Lower leg skin (tissue), 4 donors: ENCODE results near the gene ANKRD13B. TPM values are rescaled to one million over a fixed set of nuclear protein-coding genes. Genes with fewer than 3 reads are reported as not detected.
A peak's percentile ranks its signal among the peaks of the same experiment; 100 is the strongest.

ENCODE experiments used
- DNase-seq, 2 donors: peaks; one replicate each; pipeline ENCODE4 v3.0.0-alpha.2; 2019; ENCODE audit warnings: low spot score in 2 of 2
- H3K4me3 ChIP-seq: fragments of 200-600 bp; sonication (generic); 2 replicates; pipeline ENCODE4 v1.5.1; 2017; ENCODE audit warnings: mild to moderate bottlenecking, low read depth; ENCODE audit not compliant: poor library complexity, severe bottlenecking
- POLR2A ChIP-seq, 2 donors: fragments of 450-650 bp; IDR thresholded peaks; one replicate each; pipeline ENCODE4 v1.6.1; 2016 to 2017; ENCODE audit warnings: antibody characterized with exemption in 2 of 2, mild to moderate bottlenecking in 1 of 2, moderate library complexity in 1 of 2
- WGBS, 2 donors: methylation state at CpG; one replicate each; pipeline ENCODE4 v1.1.5; 2018; 5-methylcytosine and 5-hydroxymethylcytosine counted together
- intact Hi-C: fragments of 100-400 bp; cut with DNase I; formaldehyde crosslinking; loops from one replicate; pipeline ENCODE4 v1.15.0; 2023; ENCODE audit warnings: low total_unique reads
- total RNA-seq, 4 donors: library from RNA; depleted of rRNA; stranded (reverse); fragments of >200 nt; gene quantifications; one replicate each; pipeline ENCODE4 v1.1.0, GENCODE V29; 2016
- TF ChIP-seq, protein P1 (sequence below), 3 donors: fragments of 450-650 bp; IDR thresholded peaks; one replicate each; pipeline ENCODE4 v1.5.1; 2016; ENCODE audit warnings: antibody characterized with exemption in 3 of 3, mild to moderate bottlenecking in 3 of 3, moderate library complexity in 2 of 3

ANKRD13B gene
- total RNA-seq, 4 donors from 2014 or later, result 8.1 to 18.8 (median 11.7) TPM

GRCh38 chr17:29586676-29587469 lies 6.1 kb upstream of the ANKRD13B start:
- intact Hi-C loops, result no loop called here
- TF ChIP-seq, protein P1, sequence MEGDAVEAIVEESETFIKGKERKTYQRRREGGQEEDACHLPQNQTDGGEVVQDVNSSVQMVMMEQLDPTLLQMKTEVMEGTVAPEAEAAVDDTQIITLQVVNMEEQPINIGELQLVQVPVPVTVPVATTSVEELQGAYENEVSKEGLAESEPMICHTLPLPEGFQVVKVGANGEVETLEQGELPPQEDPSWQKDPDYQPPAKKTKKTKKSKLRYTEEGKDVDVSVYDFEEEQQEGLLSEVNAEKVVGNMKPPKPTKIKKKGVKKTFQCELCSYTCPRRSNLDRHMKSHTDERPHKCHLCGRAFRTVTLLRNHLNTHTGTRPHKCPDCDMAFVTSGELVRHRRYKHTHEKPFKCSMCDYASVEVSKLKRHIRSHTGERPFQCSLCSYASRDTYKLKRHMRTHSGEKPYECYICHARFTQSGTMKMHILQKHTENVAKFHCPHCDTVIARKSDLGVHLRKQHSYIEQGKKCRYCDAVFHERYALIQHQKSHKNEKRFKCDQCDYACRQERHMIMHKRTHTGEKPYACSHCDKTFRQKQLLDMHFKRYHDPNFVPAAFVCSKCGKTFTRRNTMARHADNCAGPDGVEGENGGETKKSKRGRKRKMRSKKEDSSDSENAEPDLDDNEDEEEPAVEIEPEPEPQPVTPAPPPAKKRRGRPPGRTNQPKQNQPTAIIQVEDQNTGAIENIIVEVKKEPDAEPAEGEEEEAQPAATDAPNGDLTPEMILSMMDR (IDR thresholded peaks at IDR 0.05), result no peak
- TF ChIP-seq POLR2A (IDR thresholded peaks at IDR 0.05), result no peak
- no peak for DNase-seq
- 51 to 55% methylated on average over 9 of the region's 9 CpGs for WGBS, 2 donors
- H3K4me3 ChIP-seq, result no peak overlapping the region

GRCh38 chr17:29587591-29587990 lies 5.3 kb upstream of the ANKRD13B start:
- intact Hi-C loops, result no loop called here
- DNase-seq, result no peak
- whole genome bisulfite sequencing, 2 donors, result 69 to 82% methylated on average over 5 to 6 of the region's 6 CpGs
- no peak overlapping the region for H3K4me3 ChIP-seq
- TF ChIP-seq, protein P1 (IDR thresholded peaks at IDR 0.05), result no peak
- TF ChIP-seq POLR2A (IDR thresholded peaks at IDR 0.05), result no peak

DNA sequence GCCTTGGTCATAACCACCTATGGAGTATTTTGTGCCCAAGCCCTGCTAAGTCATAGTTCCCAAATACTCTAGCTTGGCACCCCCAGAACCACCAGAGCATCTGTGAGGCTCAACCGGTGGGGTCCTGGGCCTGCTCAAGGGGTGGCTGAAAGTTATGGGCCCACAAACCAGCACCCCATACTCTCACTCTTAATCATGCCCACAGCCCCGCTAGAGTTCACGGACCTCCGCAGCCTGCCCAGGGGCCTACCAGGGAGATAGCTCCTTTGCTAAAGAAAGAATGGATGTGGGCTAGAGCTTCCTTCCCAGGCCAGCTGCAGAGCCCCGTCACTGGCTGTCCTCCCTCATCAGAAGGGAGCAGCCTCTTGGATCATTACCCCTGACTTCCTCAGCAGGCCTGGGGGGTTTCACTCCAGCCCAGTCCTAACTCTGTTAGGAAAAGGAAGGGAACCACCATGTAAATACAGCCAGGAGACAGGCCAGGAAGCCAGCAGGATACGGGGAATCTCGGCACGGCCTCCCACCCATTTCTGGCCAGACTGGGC lies 4.8 kb upstream of the ANKRD13B start:
- DNase-seq, result no peak
- peak overlapping the region; percentile 64 for H3K4me3 ChIP-seq
- 19 to 27% methylated on average over 5 to 8 of the region's 8 CpGs for WGBS, 2 donors
- no peak for TF ChIP-seq POLR2A (IDR thresholded peaks at IDR 0.05)
- TF ChIP-seq, protein P1 (IDR thresholded peaks at IDR 0.05), result no peak
- intact Hi-C loops, result no loop called here

DNA sequence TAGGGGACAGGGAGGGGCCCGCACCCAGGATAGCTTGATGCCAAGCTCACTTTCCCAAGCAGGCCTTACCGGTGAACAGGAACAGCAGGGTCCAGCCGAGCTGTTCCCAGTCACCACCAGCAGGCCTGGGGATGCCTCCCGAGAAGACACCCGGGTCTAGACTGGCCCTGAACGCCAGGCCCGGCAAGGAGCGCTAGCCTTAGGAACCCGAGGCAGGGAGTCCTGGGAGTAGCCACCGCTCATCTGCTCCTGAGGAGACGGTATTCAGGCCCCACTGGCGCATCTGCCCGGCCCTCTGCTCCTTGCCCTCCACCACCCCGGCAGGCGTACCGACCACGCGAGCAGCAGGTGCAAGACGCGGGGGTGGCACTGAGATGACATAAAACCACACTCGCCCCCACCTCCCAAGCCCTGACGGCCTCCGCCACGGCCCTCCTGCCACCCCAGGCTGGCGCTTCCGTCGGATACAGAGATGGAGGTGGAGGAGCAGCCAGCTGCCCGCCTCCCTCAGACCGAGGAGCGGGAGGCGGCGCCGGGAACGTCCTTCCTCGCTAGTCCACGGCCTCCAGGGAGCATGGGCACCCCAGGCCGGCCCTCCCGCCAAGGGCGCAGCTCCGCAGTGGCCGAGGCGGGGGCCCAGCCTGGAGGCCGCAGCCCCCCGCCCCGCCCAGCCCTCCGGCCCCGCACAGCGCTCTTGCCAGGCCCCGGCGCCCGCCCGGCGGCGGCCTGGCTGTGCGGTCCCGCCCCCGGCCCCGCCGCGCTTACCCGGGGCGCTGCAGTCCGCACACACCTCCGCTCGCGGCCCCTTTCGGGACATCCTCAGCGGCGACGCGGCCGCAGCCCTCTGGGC lies 4.1 kb upstream of the ANKRD13B start:
- intact Hi-C loops, result no loop called here
- peak overlapping the region; percentile 64 for H3K4me3 ChIP-seq
- no peak for TF ChIP-seq POLR2A (IDR thresholded peaks at IDR 0.05)
- TF ChIP-seq, protein P1 (IDR thresholded peaks at IDR 0.05), result no peak
- 0 to 1% methylated on average over 2 to 23 of the region's 72 CpGs for WGBS, 2 donors
- peak in 1 of 2 donors; percentile 21 for DNase-seq

DNA sequence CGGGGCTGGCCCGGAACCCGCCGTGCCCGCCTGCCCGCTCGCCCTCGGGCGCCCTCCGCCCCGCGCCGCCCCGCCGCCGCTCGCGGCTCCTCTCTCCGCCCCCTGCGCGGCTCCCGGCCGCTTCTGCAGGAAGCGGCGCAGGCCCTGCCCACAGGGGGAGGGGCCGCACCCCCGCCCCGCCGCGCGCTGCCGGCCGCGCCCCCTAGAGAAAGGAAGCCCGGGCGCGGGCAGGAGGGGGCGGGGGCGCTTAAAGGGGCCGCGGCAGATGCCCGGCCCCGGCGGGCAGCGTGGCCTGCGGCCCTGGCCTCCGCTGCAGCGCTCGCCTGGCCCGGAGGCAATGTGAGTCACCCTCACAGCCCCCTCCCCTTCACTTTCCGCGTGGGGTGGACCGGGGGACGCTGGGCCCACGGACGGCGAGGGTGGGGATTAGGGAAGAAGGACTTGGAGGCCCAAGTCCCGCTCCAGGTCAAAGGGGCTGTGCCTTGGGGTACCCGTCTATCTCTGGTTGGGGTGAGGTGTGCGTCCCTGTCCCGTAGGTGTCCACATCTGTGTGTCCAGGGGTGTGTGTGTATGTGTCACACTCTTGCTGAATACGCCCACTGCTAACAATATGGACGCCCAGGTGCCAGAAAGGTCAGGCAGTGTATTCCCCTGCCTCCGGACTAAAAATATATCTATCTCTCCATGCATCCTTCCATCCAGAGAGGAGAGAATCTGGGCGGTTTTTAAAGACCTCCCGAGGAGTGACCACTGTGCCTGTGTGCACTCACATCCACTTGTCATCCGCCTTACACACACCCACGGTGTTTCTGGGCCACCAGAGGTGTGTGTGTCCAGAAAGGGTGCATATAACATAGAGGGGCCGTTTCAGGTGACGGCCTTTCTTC lies 3.2 kb upstream of the ANKRD13B start, which contains the start of gene GIT1:
TSS of gene GIT1 (minus strand) at position 125 of the 887 bp plus-strand sequence. CDS start 270 bp downstream, outside the sequence.
- peak within 1 kb of the TSS; percentile 64 for H3K4me3 ChIP-seq
- intact Hi-C loops, result no loop called here
- TF ChIP-seq POLR2A (IDR thresholded peaks at IDR 0.05), result no peak
- peak; percentile 76 to 95 for DNase-seq
- 13% methylated on average over 13 of the region's 70 CpGs for WGBS, 2 donors
